AG04449 (cell line): ENCODE data around the gene NIPSNAP3A.

ENCODE experiments used
- CTCF ChIA-PET: fragments of 350-600 bp; formaldehyde crosslinking; extraction: SDS; loops from one replicate; lab custom pipeline; 2021; ENCODE audit warnings: antibody characterized with exemption; lab: Yijun Ruan, JAX
- POLR2A ChIA-PET: fragments of 400-600, 350-600 bp; formaldehyde crosslinking; extraction: SDS; loops from one replicate; lab custom pipeline; 2020; ENCODE audit warnings: antibody characterized with exemption, inconsistent platforms; lab: Yijun Ruan, JAX
- DNase-seq: peaks from one replicate; pipeline ENCODE4 v3.0.0-alpha.2; 2010; ENCODE audit warnings: low read depth, low spot score
- H3K4me3 ChIP-seq: 2 replicates; pipeline ENCODE4 v1.5.1; 2011; ENCODE audit warnings: low read depth, mild to moderate bottlenecking, control low read depth, low read length
- TF ChIP-seq, protein P1 (sequence below): IDR thresholded peaks from one replicate; pipeline ENCODE4 v1.5.1; 2011; ENCODE audit warnings: mild to moderate bottlenecking, moderate library complexity, low read length, control low read depth, inconsistent platforms; ENCODE audit not compliant: insufficient read depth; ENCODE audit errors: missing control alignments

The NIPSNAP3A gene

GRCh38 chr9:104786293-104786692 lies 38.8 kb downstream of the NIPSNAP3A start:
- CTCF ChIA-PET, result interaction anchor here (1.2 kb wide), 1 partner anchor 11 kb away, joined by 3 read pairs; no protein-coding TSS in a partner anchor
- POLR2A ChIA-PET, result no interaction called here
- no peak overlapping the region for H3K4me3 ChIP-seq
- TF ChIP-seq, protein P1, sequence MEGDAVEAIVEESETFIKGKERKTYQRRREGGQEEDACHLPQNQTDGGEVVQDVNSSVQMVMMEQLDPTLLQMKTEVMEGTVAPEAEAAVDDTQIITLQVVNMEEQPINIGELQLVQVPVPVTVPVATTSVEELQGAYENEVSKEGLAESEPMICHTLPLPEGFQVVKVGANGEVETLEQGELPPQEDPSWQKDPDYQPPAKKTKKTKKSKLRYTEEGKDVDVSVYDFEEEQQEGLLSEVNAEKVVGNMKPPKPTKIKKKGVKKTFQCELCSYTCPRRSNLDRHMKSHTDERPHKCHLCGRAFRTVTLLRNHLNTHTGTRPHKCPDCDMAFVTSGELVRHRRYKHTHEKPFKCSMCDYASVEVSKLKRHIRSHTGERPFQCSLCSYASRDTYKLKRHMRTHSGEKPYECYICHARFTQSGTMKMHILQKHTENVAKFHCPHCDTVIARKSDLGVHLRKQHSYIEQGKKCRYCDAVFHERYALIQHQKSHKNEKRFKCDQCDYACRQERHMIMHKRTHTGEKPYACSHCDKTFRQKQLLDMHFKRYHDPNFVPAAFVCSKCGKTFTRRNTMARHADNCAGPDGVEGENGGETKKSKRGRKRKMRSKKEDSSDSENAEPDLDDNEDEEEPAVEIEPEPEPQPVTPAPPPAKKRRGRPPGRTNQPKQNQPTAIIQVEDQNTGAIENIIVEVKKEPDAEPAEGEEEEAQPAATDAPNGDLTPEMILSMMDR, result no peak
- DNase-seq, result no peak

- DNase-seq, result no peak
- ChIA-PET POLR2A (no interaction called here), CTCF (interaction anchor here (1.2 kb wide), 1 partner anchor 10 kb away, joined by 3 read pairs; no protein-coding TSS in a partner anchor)
- H3K4me3 ChIP-seq, result no peak overlapping the region
- TF ChIP-seq, protein P1, result no peak
Observed at GRCh38 chr9:104787306-104788015, 40.0 kb downstream of the NIPSNAP3A start.

DNA sequence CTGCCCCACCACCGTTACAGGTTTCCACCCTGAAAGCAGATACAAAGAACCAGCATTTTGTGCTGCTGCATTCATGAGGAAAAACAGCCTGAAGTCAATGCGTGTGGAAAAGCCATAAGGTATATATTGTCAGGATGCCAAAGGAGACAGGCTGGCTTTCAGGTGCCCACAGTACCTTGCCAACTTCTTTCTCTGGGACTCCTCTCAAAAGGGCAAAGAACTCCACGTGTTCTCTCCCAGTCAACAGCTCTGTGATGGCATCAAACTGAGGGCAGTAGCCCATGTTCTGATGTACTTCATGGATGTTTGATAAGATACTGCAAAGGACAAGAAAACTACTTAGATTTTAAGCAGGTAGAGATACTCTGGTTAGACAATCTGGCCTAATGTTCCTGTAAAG lies 40.8 kb downstream of the NIPSNAP3A start:
- POLR2A ChIA-PET, result no interaction called here
- H3K4me3 ChIP-seq, result no peak overlapping the region
- TF ChIP-seq, protein P1, result no peak
- DNase-seq, result no peak
- CTCF ChIA-PET, result no interaction called here

DNA sequence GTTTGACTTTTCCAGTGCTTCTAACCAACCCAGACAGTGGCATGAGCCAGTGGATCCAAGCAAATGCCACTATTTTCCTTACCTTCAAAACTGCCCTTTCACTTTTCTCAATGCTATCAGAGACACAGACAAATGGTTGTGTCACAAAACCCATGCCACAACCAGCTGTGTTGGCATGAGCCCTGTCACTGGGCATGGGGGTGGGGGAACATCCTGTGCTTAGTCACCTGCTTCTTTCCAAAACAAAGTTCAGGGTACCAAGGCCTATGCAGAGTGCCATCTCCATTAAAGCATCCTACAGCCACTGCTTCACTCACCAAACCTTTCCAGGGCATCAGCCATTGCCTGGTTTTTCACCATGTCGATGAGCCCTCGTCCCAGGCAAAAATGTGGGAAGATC lies 46.6 kb downstream of the NIPSNAP3A start:
- TF ChIP-seq, protein P1, result no peak
- no peak for DNase-seq
- CTCF ChIA-PET, result interaction anchor here (1.0 kb wide), 1 partner anchor 14 kb away, joined by 8 read pairs; no protein-coding TSS in a partner anchor
- no peak overlapping the region for H3K4me3 ChIP-seq
- POLR2A ChIA-PET, result no interaction called here

DNA sequence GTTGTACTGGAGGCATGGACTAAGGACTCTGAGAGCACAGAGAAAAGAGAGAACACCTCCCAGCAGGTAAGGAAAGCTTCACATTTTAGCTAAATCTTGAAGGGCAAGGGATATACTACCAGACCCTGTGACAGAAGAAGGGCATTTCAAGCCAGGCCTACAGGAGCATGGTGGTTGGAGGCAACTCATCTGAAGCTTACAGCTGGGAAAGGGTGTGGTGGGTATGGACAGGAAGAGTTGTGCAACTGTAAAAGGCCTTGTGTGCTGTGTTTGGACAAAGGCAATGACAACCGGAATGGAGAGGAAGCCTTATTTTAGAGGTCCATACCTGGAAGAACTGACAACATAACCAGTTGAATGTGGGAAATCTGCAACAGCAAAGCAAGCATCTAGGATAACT lies 47.6 kb downstream of the NIPSNAP3A start:
- TF ChIP-seq, protein P1, result no peak
- no peak overlapping the region for H3K4me3 ChIP-seq
- POLR2A ChIA-PET, result no interaction called here
- CTCF ChIA-PET, result interaction anchor here (1.0 to 1.1 kb wide), 2 partner anchors 15 to 620 kb away, joined by 3 to 8 read pairs; no protein-coding TSS in a partner anchor
- no peak for DNase-seq

DNA sequence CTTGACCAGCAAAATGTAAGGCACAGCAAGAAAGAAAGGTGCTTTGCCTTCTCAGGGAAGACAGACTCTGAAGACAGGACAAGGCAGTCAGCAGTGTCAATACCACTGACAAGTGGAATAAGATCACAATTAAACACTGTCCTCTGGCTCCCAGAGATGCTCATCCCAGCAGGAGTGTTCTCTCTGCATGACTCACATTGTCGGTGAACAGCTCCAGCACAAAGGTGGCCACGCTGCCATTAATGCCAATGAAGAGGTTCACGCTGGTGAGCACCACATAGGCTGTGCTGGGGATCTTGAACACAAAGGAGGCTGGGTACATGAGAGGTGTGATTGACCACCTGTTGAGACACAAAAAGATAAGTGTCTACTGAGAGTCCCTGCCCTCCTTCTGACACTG lies 48.4 kb downstream of the NIPSNAP3A start:
- no peak for DNase-seq
- CTCF ChIA-PET, result no interaction called here

More for the DNA sequence above, 48.4 kb downstream of the NIPSNAP3A start:
- no peak overlapping the region for H3K4me3 ChIP-seq
- POLR2A ChIA-PET, result no interaction called here
- TF ChIP-seq, protein P1, result no peak
